Measurements from ENCODE around the gene TGM2. TPM values are rescaled to one million over a fixed set of nuclear protein-coding genes. Genes with fewer than 3 reads are reported as not detected.

TGM2 gene
- total RNA-seq = 362 TPM
- long read RNA-seq, full-length matches to known transcripts = 175 of 626 reads
- long read RNA-seq, partial matches to known transcripts = 429 of 626 reads
- long read RNA-seq, other reads (novel, unspliced or antisense) = 22 of 626 reads

GRCh38 chr20:38165089-38165965 is at the start of gene TGM2:
TSS of gene TGM2 (minus strand) at chr20:38165270. CDS start at chr20:38165198, 72 bp downstream.
- intact Hi-C loops (cut with DNase I) = loop anchor here (10.0 kb wide), 1 partner anchor 91 kb away; no protein-coding TSS in a partner anchor
- H3K27me3 ChIP-seq (ENCODE audit: low read depth) = no peaks in the 10 kb centered on the region
- peaks cover 13% of the 10 kb centered on the region for H3K36me3 ChIP-seq
- ATAC-seq (peak; percentile 94), DNase-seq (peak; percentile 92)
- TF ChIP-seq, protein P1, sequence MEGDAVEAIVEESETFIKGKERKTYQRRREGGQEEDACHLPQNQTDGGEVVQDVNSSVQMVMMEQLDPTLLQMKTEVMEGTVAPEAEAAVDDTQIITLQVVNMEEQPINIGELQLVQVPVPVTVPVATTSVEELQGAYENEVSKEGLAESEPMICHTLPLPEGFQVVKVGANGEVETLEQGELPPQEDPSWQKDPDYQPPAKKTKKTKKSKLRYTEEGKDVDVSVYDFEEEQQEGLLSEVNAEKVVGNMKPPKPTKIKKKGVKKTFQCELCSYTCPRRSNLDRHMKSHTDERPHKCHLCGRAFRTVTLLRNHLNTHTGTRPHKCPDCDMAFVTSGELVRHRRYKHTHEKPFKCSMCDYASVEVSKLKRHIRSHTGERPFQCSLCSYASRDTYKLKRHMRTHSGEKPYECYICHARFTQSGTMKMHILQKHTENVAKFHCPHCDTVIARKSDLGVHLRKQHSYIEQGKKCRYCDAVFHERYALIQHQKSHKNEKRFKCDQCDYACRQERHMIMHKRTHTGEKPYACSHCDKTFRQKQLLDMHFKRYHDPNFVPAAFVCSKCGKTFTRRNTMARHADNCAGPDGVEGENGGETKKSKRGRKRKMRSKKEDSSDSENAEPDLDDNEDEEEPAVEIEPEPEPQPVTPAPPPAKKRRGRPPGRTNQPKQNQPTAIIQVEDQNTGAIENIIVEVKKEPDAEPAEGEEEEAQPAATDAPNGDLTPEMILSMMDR (IDR thresholded peaks at IDR 0.05) = peak; percentile 87
- H3K27ac ChIP-seq = peak within 1 kb of the TSS; percentile 78
- H3K9me3 ChIP-seq = no peaks in the 10 kb centered on the region
- peak within 1 kb of the TSS; percentile 69 for H3K4me3 ChIP-seq
- H3K4me1 ChIP-seq = peaks cover 76% of the 10 kb centered on the region

GRCh38 chr20:38214256-38215193 is 49.5 kb upstream of the TGM2 start:
- no peaks in the 10 kb centered on the region for H3K4me1 ChIP-seq
- no peaks in the 10 kb centered on the region for H3K36me3 ChIP-seq
- no peaks in the 10 kb centered on the region for H3K27me3 ChIP-seq (ENCODE audit: low read depth)
- H3K27ac ChIP-seq = no peak overlapping the region
- no peaks in the 10 kb centered on the region for H3K9me3 ChIP-seq
- no peak overlapping the region for H3K4me3 ChIP-seq
- DNase-seq = no peak
- no peak for ATAC-seq
- intact Hi-C loops (cut with DNase I) = no loop called here
- TF ChIP-seq, protein P1 (IDR thresholded peaks at IDR 0.05) = no peak

DNA sequence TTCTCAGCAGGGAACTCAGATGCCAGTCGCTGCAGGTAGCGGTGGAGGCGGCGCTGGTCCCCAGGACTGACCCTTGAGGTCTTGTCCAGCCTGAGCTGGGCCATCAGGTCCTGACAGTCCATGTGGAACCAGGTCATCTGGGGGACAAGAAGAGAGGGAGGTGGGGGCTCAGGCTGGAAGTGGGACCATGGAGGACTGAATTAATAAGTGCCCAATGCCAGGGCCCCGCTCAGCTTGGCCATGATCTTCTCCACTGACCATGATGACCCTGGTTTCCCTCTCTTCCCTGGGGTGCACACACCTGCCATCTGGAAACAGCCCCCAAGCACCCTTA is 48.5 kb upstream of the TGM2 start:
- H3K27ac ChIP-seq = no peak overlapping the region
- no peak overlapping the region for H3K4me3 ChIP-seq
- H3K4me1 ChIP-seq = no peaks in the 10 kb centered on the region
- H3K27me3 ChIP-seq (ENCODE audit: low read depth) = no peaks in the 10 kb centered on the region
- TF ChIP-seq, protein P1 (IDR thresholded peaks at IDR 0.05) = no peak
- DNase-seq = no peak
- H3K9me3 ChIP-seq = no peaks in the 10 kb centered on the region
- H3K36me3 ChIP-seq = no peaks in the 10 kb centered on the region
- intact Hi-C loops (cut with DNase I) = no loop called here
- no peak for ATAC-seq

GRCh38 chr20:38212806-38213606 is 47.9 kb upstream of the TGM2 start:
- H3K4me1 ChIP-seq = no peaks in the 10 kb centered on the region
- no peaks in the 10 kb centered on the region for H3K9me3 ChIP-seq
- intact Hi-C loops (cut with DNase I) = no loop called here
- TF ChIP-seq, protein P1 (IDR thresholded peaks at IDR 0.05) = no peak
- ATAC-seq (no peak), DNase-seq (no peak)
- no peak overlapping the region for H3K4me3 ChIP-seq
- H3K27me3 ChIP-seq (ENCODE audit: low read depth) = no peaks in the 10 kb centered on the region
- no peaks in the 10 kb centered on the region for H3K36me3 ChIP-seq
- H3K27ac ChIP-seq = no peak overlapping the region

Measured in lower lobe of right lung (tissue), 2 donors.